ENCODE data around the gene ADM5. TPM values are rescaled to one million over a fixed set of nuclear protein-coding genes. Genes with fewer than 3 reads are reported as not detected.

ADM5 gene

Small RNA genes within 50 kb of the gene (small RNA-seq; reads per million reads assigned to genes)
- gene MIR5088 (ENCODE audit: low read depth), result not detected

Data from mesenchymal stem cell (in vitro differentiated cells and primary cell).